HG03520 (cell line): ENCODE results near the gene MCU.

ENCODE experiments used
- ATAC-seq: cut with Tn5 transposase; IDR thresholded peaks from one replicate; pipeline ENCODE4 v1.9.1; 2021; ENCODE audit warnings: mild to moderate bottlenecking, moderate library complexity; ENCODE audit not compliant: unreplicated experiment

Gene MCU

GRCh38 chr10:72834183-72834825 is 142.4 kb downstream of the MCU start:
- ATAC-seq = no peak

GRCh38 chr10:72840319-72840718 is 148.4 kb downstream of the MCU start:
- ATAC-seq = no peak

- no peak for ATAC-seq
These were observed 149.5 kb downstream of the MCU start for GRCh38 chr10:72841487-72841886.

DNA sequence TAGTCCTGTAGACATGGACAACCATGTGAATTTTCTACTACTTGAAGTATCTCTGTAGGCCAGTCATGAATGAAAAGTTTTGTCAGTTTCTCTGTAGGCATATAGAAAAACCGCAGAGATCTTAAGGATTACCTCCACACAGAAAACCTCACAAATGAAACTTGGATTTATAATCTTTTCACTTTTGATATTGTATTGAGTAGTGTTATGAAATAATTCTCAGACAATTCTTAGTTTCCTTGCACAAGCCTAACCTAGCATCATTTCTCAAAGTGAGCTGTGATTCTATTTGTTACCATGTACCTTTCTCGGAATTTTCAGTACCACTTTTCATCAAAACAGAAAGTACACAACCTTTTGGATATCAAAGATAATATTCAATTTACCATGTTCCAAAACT is 150.2 kb downstream of the MCU start:
- ATAC-seq = no peak

- ATAC-seq = no peak
These were observed 154.3 kb downstream of the MCU start for GRCh38 chr10:72846238-72846637.

DNA sequence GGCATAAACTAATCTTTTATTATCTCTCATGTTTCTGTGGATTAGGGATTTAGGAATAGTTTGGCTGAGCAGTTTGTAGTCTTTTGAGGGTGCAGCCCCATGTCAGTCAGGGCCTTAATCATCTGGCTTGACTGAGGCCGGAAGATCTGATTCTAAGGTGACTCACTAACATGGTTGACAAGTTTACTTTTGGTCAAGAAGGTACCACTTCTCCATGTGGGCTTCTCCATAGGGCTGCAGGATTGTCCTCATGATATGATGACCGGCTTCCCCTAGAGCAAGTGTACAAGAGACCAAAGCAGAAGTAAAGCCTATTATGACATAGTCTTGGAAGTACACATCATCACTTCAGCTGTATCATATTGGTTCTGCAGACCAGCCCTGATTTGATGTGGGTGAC is 155.7 kb downstream of the MCU start:
- no peak for ATAC-seq

GRCh38 chr10:72850861-72851260 is 158.9 kb downstream of the MCU start:
- no peak for ATAC-seq

DNA sequence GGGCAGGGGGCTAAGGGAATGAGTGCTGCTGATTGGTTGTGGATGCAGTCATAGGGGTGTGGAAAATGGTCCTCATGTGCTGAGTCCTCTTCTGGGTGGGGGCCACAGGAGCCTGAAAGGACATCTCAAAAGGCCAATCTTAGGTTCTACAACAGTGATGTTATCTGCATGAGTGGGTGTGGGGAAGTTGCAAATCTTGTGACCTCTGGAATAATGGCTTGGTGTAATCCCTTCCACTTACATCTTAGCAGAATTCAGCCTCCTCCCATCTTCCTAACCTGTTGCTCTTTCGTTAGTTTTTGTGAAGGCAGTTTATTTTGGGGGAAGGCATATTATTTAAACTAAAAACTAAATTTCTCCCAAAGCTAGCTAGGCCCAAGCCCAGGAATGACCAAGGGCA is 159.6 kb downstream of the MCU start:
- no peak for ATAC-seq

DNA sequence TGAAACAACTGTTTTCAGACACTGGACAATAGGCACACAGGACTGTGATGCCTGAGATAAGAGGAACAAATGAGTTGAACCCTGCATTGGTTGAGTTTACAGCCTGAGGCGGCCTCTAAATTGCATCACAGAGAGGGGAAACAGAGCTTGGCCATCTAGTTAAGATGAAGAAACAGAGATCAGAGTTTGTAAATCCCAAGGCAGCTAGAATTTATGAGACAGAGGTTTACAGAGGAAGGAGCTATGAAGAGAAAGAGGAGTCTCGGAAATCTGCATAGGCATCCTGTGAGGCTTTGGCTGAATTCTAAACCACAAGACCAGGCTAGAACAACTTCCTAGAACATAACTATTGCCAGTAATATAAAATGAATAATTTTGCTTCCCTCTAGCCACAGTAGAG is 160.6 kb downstream of the MCU start:
- no peak for ATAC-seq

GRCh38 chr10:72855129-72855528 is 163.2 kb downstream of the MCU start:
- ATAC-seq = no peak

GRCh38 chr10:72855790-72856189 is 163.8 kb downstream of the MCU start:
- ATAC-seq = no peak

GRCh38 chr10:72858067-72858466 is 166.1 kb downstream of the MCU start:
- ATAC-seq = no peak

DNA sequence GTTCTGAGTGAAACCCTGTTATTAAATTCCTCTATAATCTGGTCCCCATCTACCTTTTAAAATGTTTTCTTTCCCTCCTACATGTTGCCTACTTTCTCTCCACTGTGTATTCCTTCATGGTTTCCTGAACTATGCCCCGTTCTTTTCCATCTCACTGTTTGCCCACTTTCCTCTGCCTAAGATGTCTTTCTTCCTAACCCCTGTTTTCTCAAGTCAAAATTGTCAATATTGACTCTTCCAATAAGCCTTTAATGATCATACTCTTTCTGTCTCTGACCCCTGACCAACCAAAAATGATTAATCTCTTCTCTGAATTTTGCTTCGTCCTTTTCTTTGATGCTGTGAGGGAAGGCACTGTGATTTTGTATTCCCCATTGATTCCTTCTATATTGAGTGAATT is 171.0 kb downstream of the MCU start:
- ATAC-seq = no peak

DNA sequence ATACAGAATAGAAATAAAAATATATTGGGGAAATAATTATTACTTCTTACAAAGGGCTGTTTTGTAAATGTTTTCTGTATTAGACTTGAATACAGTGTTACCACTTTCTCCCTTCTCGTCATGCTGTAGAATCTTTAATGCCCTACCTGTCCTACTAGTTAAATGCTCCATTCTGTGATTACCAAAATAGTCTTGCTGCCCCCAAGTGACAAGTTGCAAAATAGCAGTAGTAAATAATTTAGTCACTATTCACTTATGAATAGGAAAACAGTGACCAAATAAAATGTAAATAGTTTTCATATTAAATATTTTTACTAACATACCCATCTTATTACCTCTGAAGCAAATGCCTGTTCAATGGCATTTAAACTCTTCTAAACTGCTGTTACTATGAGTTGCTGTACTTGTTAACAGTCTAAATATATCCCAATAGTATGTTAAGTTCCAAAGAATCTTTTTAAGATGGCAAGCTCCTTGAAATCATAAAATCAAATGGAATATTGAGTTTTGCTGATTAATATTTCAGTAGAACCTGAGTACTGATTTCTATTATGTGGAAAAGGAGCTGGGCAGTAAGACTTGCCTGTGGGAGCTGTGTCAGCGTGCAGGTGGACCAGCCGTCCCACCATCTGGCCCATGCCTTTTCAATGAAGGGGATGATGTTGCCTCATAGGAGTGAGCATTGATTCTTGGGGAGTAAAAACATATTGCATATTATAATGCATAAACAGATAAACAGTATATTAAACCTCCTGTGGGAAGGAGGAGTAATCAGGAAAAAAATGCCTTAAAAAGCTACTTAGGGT is 183.5 kb downstream of the MCU start:
- no peak for ATAC-seq

DNA sequence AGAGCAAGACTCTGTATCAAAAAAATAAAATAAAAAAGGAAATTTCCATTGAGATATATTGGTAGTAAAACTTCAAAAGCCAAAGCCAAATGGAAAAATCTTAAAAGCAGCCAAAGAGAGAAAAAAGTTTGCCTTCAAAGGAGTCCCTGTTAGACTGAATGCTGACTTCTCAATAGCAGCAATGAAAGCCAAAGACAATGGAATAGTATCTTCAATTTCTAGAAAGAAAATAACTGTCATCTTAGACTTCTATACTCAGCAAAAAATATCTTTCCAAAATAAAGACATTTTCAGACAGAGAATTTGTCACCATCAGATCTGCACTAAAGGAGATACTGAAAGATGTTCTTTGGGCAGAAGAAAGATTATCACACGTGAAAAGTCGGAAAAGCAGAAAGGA is 187.3 kb downstream of the MCU start:
- no peak for ATAC-seq

- ATAC-seq = no peak
These were observed 189.3 kb downstream of the MCU start for GRCh38 chr10:72881291-72881690.

DNA sequence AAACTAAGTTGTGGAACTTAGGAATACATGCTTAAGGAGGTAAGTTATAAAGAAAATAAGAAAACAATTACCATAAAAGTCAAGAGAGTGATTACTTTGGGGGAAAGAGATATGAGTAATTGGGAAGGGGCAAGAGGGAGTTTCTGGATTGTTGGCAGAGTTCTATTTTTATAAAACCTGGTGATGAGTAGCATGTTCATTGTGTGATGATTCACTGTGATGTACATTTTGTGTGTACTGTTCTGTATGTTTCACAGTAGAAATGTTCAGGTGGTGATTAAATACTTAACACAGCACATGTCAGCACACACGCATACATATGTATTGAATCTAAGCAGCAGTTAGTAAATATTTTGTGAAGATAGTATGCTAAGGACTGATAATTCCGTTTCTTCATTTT is 191.9 kb downstream of the MCU start:
- no peak for ATAC-seq

GRCh38 chr10:72885953-72886352 is 194.0 kb downstream of the MCU start:
- no peak for ATAC-seq

GRCh38 chr10:72886621-72887020 is 194.7 kb downstream of the MCU start:
- ATAC-seq = no peak

GRCh38 chr10:72887043-72887442 is 195.1 kb downstream of the MCU start:
- no peak for ATAC-seq

DNA sequence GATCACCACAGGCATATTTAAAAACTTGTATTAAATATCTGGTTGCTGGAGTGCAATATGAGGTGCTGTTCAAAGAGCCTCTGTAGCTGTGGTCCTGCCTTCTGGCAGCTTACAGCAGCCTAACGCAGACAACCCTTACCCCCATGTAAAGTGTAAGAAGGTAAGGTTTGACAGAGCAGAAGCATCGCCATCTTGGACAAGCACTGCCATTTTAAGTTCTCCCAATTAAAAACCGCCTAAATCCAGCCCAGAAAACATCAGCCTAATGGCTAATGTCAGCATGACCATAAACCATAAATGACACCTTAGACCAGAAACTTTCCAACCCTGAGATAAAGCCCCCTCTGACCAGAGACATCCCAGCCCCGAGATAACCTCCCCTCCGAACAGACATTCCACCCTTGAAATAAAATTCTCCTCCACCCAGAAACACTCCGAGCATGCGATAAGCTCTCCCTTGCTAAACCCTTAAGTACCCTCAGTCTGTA is 196.3 kb downstream of the MCU start:
- no peak for ATAC-seq

- no peak for ATAC-seq
These were observed 197.5 kb downstream of the MCU start for GRCh38 chr10:72889391-72889831.
